Motor neuron (in vitro differentiated cells): Measurements from ENCODE around the gene RYR2. TPM values are rescaled to one million over a fixed set of nuclear protein-coding genes. Genes with fewer than 3 reads are reported as not detected.

Source experiments
- ATAC-seq, 8 experiments: fragments of 200-7000 bp; cut with Tn5 transposase; replicated peaks in 6 of 8; 2 replicates each; pipeline ENCODE4 v1.8.0; 2021; ENCODE audit warnings: mild to moderate bottlenecking in 8 of 8, moderate library complexity in 8 of 8
- H3K27ac ChIP-seq, 2 donors: fragments of 250-450 bp; sonication (Bioruptor Pico); 2 replicates each; pipeline ENCODE4 v1.9.0; 2021; ENCODE audit warnings: antibody characterized with exemption in 2 of 2, mild to moderate bottlenecking in 2 of 2, moderate library complexity in 1 of 2
- H3K4me1 ChIP-seq, 2 donors: fragments of 250-450 bp; sonication (Bioruptor Pico); replicated peaks in 1 of 2; 2 replicates each; pipeline ENCODE4 v1.6.1; 2021; ENCODE audit warnings: antibody characterized with exemption in 2 of 2, mild to moderate bottlenecking in 2 of 2, moderate library complexity in 1 of 2
- H3K4me3 ChIP-seq, 5 donors: fragments of 250-450 bp; sonication (Bioruptor Pico); 2 replicates each; pipeline ENCODE4 v1.9.0; 2021; ENCODE audit warnings: antibody characterized with exemption in 5 of 5, mild to moderate bottlenecking in 5 of 5, moderate library complexity in 4 of 5
- WGBS, 10 experiments: fragments of 450-650 bp; shearing (Covaris generic); methylation state at CpG; one replicate each; pipeline ENCODE4 v1.0.0; 2022; 5-methylcytosine and 5-hydroxymethylcytosine counted together
- in situ Hi-C, 9 experiments: fragments of 400-800 bp; cut with MboI; loops; one replicate each; pipeline ENCODE4 v1.15.0; 2021; ENCODE audit warnings: low sequenced_read_pairs in 9 of 9, low pct_unique_long_range_greater_than_20kb in 2 of 9; ENCODE audit not compliant: unreplicated experiment in 9 of 9
- total RNA-seq, 8 experiments: library from RNA; unstranded; fragments of 300-600 nt; gene quantifications; 2 replicates each; pipeline versions ENCODE4 v1.2.3 to v1.2.4, GENCODE V29; 2022

RYR2 gene
- total RNA-seq, 8 experiments from 2014 or later = 0.32 to 6.8 (median 0.63) TPM

DNA sequence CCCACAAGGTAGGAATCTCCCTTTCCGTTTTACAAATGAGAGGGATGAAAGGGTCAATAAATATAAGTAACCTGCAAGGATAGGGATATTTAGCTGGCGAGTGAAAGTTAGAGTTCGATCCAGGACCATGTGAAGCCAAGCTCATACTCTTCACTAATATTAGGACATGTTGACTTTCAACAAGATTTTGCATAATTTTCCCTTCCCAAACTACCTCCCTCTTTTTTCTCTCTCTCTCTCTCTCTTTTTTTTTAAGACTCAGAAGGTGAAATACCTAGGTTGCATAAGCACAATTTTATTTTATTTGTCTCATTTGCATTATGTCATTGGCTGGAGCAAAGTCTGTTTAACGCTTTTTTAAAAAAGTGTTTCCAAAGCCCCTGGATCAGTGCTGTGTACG, 29.6 kb upstream of the RYR2 start:
- WGBS, 10 experiments = 5 to 100% (median 82%) methylated on average over 4 to 5 of the region's 5 CpGs
- in situ Hi-C loops = no loop called here
- Histone ChIP-seq H3K4me1 (peaks cover 0 to 7% of the 10 kb centered on the region in 2 donors), H3K27ac (no peak overlapping the region), H3K4me3 (no peak overlapping the region)
- no peak for ATAC-seq

DNA sequence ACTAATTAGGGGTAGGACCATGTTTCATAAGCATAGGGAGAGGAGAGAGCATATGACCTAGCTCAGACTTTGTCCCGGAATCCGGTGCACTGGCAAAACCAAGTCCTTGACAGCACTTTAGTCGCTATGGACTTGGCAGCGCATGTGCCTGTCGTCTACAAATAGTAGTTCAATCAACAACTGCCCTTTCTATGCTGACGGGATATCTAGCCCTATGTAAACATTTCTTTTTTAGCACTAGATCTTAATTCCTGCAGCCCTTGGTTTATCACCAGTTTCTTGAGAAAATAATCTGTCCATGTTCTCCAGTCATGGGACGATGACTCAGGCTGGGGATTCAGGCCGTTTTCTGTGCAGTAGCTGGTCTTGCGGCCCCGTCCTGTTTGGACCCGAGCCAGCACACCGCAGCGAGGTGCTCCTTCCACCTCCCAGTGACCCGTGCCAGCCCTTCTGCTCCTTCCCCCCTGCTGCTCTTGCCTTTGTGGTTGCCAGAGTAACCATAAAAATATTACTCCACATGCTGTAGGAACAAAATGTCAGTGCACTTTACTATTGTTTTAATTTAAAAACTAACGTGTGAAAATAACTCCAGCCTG, 29.1 kb upstream of the RYR2 start:
- peak in 5 of 8 experiments; percentile 85 to 95 (median 92) for ATAC-seq
- Histone ChIP-seq H3K4me3 (no peak overlapping the region), H3K4me1 (peaks cover 0 to 7% of the 10 kb centered on the region in 2 donors), H3K27ac (no peak overlapping the region)
- in situ Hi-C loops = no loop called here
- WGBS, 10 experiments = 15 to 72% (median 50%) methylated on average over 1 to 14 of the region's 15 CpGs; no CpG with 5 or more reads in 1 of the 10 experiments

DNA sequence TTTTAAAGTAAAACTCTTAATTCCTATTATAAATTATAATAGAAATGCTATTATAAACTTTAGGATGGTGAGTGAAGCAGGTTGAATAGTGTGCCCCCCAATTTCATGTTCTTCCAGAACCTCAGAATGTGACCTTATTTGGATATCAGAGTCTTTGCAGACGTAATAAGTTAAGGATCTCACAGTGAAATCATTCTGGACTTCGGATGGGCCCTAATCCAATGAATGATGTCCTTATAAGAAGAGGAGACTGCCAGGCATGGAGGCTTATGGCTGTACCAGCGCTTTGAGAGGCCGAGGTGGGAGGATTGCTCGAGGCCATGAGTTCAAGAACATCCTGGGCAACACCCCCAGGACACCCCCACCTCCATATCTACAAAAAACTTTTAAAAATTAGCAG, 28.4 kb upstream of the RYR2 start:
- Histone ChIP-seq H3K4me1 (peaks cover 0 to 7% of the 10 kb centered on the region in 2 donors), H3K4me3 (no peak overlapping the region), H3K27ac (no peak overlapping the region)
- WGBS, 10 experiments = 0 to 92% (median 67%) methylated on average over 1 to 5 of the region's 5 CpGs; no CpG with 5 or more reads in 1 of the 10 experiments
- no peak for ATAC-seq
- in situ Hi-C loops = no loop called here

DNA sequence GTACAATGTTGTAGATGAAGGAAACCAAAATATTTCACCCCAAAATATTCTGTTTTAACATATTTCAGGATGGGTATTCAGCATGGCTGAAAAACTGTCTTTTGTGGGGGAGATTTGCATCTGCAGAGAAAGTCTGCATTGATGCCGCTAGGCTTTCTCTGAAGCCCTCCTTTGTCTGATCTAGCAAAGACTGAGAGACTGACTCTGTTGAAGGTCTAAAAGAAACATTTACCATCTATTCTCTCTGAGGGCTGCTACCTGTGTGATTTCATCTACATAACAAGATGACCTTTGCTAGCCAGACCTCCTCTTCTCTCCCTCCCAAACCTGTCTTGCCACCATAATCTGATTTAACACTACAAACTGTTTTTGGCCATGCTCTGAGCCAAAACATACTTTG, 25.4 kb upstream of the RYR2 start:
- ATAC-seq = no peak
- in situ Hi-C loops = no loop called here
- H3K4me3 ChIP-seq = no peak overlapping the region

DNA sequence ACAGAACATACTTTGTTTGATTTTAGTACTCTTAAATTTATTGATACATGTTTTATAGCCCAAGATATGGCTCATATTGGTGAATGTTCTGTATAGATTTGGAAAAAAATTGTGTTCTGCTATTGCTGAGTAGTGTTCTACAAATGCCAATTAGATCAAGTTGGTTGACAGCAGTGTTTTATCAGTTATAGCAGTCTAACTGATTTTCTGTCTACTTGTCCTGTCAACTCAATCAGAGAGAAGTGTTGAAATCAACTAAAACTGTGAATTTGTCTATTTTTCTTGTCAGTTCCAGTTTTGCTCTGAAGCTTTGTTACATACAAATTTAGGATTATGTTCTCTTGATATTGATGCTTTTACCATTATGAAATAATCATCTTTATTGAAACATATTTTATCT, 23.1 kb upstream of the RYR2 start:
- Histone ChIP-seq H3K4me1 (no peaks in the 10 kb centered on the region), H3K27ac (no peak overlapping the region), H3K4me3 (no peak overlapping the region)
- ATAC-seq = no peak
- in situ Hi-C loops = no loop called here

More for the DNA sequence above, 25.4 kb upstream of the RYR2 start:
- Histone ChIP-seq H3K4me1 (peaks cover 0 to 7% of the 10 kb centered on the region in 2 donors), H3K27ac (no peak overlapping the region)
- WGBS, 10 experiments = 8 to 75% (median 40%) methylated on average over 1 of the region's 1 CpG; no CpG with 5 or more reads in 3 of the 10 experiments

DNA sequence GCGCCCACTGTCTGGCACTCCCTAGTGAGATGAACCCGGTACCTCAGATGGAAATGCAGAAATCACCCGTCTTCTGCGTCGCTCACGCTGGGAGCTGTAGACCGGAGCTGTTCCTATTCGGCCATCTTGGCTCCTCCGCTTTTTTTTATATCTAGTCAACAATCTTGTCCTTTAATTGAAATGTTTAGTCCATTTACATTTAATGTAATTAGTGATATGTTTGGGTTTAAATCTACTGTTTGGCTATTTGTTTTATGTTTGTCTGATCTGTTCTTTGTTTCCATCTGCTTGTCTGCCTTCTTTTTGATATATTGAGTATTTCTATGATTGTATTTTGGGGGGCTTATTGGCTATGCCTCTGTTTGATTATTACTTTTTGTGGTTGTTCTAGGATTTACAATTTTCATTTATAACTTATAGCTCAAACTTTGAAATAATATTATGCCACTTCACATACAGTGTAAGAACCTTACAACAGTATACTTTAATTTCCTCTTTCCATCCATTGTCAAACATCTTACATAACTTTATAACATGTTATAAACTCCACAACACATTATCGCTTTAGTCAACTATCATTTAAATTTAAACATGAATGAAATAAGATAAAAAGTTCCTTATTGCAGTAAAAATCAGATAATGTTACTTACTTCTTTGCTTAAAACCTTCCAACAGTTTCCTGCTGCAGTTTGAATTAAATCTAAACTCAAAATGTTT, 16.5 kb upstream of the RYR2 start:
- in situ Hi-C loops = no loop called here
- Histone ChIP-seq H3K4me1 (no peaks in the 10 kb centered on the region), H3K27ac (no peak overlapping the region), H3K4me3 (no peak overlapping the region)
- ATAC-seq = no peak
- WGBS, 10 experiments = 29 to 100% (median 95%) methylated on average over 1 to 5 of the region's 10 CpGs

DNA sequence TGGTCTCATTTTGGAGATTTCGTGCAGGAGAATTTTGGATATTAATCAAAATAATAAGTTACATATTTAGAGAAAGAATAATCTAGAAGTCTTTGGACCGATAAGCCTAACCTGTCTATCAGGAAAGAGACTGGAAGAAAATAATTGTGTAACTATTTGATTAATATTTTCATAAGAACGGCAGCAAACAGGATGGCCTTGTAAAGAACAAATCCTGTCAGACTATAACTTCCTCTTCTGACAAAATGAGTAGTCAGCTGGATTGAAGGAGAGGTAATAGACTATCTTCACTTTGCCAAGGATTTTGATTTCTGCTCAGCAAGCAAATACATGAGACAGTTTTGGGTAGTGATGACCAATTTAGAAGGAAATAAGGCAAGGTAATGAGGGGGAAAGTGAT, 12.7 kb upstream of the RYR2 start:
- H3K4me1 ChIP-seq = no peaks in the 10 kb centered on the region
- no peak overlapping the region for H3K4me3 ChIP-seq
- WGBS, 10 experiments = 22 to 97% (median 67%) methylated on average over 3 of the region's 3 CpGs
- no peak for ATAC-seq
- in situ Hi-C loops = no loop called here
- H3K27ac ChIP-seq = no peak overlapping the region

DNA sequence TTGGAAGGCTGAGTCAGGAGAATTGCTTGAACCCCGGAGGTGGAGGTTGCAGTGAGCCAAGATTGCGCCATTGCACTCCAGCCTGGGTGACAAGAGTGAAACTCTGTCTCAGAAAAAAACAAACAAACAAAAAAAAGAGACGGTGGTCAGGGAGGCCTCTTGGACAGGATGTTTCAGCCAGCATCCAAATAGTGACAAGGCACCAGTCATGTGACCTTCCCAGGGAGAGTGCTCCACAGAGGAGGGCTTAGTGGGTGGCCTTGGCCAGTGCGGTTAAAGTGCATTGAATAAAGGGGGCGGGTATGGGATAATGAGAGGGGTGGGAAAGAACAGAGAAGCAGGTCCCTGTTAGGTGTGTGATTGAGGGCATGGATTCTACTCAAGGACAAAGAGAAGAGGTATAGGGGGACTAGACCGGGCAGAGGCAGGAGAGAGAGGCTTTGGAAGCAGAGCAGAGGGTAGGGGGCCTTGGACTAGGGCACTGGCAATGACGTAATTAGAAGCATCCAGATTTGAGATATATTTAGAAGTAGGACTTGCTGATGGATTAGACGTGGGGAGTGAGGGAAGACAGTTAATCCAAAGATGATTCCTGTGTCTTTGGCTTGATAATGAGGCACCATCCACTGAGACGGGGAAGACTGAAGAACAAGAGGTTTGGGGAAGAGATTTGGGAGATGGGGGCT, 12.0 kb upstream of the RYR2 start:
- ATAC-seq = peak in 1 of 8 experiments; percentile 18
- in situ Hi-C loops = no loop called here
- Histone ChIP-seq H3K4me1 (no peaks in the 10 kb centered on the region), H3K27ac (no peak overlapping the region), H3K4me3 (no peak overlapping the region)
- 37 to 100% (median 77%) methylated on average over 1 to 7 of the region's 9 CpGs; no CpG with 5 or more reads in 1 of the 10 experiments for WGBS, 10 experiments

DNA sequence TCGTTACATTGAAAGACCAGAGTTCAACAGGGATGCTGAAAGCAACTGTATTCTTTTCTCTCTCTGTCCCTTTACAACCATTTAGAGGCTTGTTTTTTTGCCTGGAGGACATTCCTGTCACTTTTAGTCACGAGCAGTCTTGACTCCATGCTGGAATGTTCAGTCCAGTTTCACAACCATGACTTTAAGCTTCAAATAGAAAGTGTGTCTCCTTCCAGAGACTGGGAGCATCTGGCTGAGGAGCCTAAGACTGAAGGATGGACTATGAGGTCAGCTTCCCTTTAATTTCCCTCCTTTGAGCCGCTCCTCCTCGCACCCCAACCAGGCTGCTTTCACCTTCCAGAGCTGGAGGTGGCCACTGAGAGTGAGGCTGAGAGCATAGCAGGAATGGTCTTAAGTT, 10.5 kb upstream of the RYR2 start:
- no peak overlapping the region for H3K27ac ChIP-seq
- 60 to 100% (median 85%) methylated on average over 1 to 4 of the region's 4 CpGs; no CpG with 5 or more reads in 3 of the 10 experiments for WGBS, 10 experiments
- no peak for ATAC-seq
- no peaks in the 10 kb centered on the region for H3K4me1 ChIP-seq
- no peak overlapping the region for H3K4me3 ChIP-seq
- in situ Hi-C loops = no loop called here

DNA sequence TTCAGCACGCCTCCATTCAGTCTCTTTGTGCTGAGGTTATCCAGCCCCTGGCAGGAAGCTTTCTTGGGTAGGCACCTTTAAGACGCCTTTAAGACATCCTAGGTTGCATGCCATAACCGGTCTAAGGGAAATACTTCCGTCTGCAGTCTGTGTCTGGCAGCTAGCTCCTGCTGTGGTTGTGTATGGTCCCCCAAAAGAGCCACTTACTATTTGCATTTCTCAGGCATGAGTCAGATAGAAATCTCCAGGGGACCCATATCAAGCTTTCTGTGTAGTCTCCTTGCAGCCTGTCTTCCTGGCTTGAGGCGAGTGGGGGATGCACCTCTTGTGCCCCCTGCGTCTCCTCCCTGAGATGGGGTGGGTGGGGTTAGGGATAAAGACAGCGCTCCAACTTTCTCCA, 10.0 kb upstream of the RYR2 start:
- WGBS, 10 experiments = 23 to 80% (median 44%) methylated on average over 2 to 7 of the region's 7 CpGs; no CpG with 5 or more reads in 5 of the 10 experiments
- ATAC-seq = peak in 1 of 8 experiments; percentile 50
- no peak overlapping the region for H3K27ac ChIP-seq
- no peaks in the 10 kb centered on the region for H3K4me1 ChIP-seq
- in situ Hi-C loops = no loop called here
- H3K4me3 ChIP-seq = no peak overlapping the region

DNA sequence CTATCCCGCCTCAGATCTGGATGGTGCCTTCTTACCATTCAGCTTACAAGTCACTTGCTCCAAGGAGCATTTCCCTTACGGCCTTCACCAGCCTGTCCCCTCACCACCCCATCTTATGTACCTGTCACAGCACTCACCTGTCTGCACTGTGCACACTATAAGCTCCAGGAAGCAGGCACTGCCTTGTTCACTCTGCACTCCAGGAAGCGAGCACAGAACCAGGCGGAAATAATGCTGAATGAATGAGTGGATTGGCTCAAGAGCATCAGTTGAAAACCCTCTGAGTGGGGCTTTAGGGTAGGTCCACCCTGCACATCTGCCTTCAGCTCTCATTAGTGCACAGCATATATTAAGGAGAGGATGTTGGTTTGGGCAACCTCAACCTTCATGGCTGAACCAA, 8.9 kb upstream of the RYR2 start:
- Histone ChIP-seq H3K4me3 (no peak overlapping the region), H3K27ac (no peak overlapping the region), H3K4me1 (no peaks in the 10 kb centered on the region)
- WGBS, 10 experiments = 0 to 100% (median 88%) methylated on average over 1 to 4 of the region's 4 CpGs; no CpG with 5 or more reads in 2 of the 10 experiments
- ATAC-seq = no peak
- in situ Hi-C loops = no loop called here

DNA sequence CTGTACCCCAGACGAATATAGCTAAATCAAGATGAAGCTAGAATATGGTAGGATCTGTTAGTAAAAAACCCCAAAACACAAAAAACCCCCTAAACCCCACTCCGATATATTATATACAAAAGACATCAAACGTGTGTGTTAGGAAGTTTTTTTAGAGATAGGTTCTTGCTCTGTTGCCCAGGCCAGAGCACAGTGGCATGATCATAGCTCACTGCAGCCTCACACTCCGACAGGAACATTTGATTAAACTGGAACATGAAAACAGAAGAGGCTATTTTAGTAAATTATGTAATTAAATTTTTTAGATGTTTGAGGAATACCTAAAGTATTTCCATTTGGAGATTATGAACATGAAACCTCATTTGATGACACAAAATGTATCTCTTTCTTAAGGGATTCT, 8.2 kb upstream of the RYR2 start:
- in situ Hi-C loops = no loop called here
- H3K4me3 ChIP-seq = no peak overlapping the region
- no peaks in the 10 kb centered on the region for H3K4me1 ChIP-seq
- WGBS, 10 experiments = 0 to 66% (median 29%) methylated on average over 1 to 4 of the region's 4 CpGs; no CpG with 5 or more reads in 2 of the 10 experiments
- no peak for ATAC-seq
- H3K27ac ChIP-seq = no peak overlapping the region

DNA sequence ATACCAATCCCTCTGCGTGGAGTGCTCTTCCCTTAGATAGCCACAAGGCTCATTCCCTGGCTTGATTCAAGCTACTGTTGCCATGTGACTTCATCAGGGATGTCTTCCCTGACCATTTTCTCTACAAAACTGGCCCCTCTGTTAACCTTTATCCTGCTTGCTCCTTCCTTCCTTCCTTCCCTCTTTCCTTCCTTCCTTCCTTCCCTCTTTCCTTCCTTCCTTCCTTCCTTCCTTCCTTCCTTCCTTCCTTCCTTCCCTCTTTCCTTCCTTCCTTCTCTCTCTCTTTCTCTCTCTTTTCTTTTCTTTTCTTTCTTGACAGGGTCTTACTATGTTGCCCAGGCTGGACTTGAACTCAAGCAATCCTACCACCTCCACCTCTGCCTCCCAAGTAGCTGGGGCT, 6.2 kb upstream of the RYR2 start:
- WGBS, 10 experiments = 40 to 100% (median 86%) methylated on average over 1 of the region's 1 CpG; no CpG with 5 or more reads in 5 of the 10 experiments
- Histone ChIP-seq H3K4me1 (no peaks in the 10 kb centered on the region), H3K4me3 (no peak overlapping the region), H3K27ac (no peak overlapping the region)
- no peak for ATAC-seq
- in situ Hi-C loops = no loop called here
